ENCODE data around the gene SLC66A2. TPM values are rescaled to one million over a fixed set of nuclear protein-coding genes. Genes with fewer than 3 reads are reported as not detected.
"Not testable (repeated sequence)": the region's sequence is repeated elsewhere in the genome, so short reads cannot be mapped to it uniquely, and the experiment has no call there.

The SLC66A2 gene
- 28.1 and 41.7 TPM in 2 replicates for total RNA-seq

DNA sequence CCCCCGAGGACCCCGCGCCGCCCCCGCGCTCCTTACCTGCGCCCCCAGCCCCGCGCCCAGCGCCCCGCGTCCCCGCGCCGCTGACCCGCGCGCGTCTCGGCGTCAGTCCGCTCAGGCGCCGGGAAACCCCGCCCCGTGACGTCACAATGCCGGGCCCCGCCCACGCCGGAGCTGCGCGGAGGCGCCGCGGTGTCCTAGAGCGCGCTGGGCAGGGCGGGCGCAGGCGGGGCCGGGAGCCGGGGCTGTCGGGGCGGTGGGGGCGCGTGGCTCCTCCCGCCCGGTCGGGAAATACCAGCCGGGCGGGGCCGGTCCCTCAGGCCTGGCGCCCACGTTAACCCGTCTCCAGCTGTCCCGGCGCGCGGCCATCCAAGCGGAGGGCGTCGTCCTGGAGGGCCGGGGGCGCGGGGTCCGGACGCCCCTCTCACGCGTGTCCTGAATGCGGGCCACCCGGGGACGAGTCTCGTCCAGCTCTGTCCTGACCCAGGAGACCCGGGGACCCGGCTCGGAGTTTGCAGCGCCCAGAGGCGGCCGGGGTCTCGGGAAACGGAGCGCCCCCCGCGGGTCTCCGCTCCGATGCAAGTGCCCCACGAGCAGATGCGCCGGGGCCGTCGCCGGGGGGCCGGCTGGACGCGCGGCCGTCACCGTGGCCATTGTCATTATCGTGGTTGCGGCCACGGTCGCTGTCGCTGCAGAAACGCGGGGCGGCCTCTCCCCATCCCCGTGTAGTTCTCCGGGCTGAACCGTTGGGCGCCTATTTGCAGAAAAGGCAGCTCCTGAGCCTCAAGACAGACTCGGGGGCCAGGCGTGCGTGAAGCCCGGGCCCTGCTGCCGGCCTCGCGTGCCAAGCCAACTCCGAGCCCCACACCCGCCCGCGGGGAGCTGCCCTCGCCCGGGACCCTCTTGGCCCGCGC is at the start of gene SLC66A2:
Gene SLC66A2, minus strand, starts transcription at position 109 of the 911 bp plus-strand sequence. CDS start 727 bp downstream, outside the sequence.
- no peak for DNase-seq (ENCODE audit: low read depth)
- peak within 1 kb of the TSS; percentile 78 for H3K4me3 ChIP-seq (ENCODE audit: low read depth, low read length)
- TF ChIP-seq, protein P1, sequence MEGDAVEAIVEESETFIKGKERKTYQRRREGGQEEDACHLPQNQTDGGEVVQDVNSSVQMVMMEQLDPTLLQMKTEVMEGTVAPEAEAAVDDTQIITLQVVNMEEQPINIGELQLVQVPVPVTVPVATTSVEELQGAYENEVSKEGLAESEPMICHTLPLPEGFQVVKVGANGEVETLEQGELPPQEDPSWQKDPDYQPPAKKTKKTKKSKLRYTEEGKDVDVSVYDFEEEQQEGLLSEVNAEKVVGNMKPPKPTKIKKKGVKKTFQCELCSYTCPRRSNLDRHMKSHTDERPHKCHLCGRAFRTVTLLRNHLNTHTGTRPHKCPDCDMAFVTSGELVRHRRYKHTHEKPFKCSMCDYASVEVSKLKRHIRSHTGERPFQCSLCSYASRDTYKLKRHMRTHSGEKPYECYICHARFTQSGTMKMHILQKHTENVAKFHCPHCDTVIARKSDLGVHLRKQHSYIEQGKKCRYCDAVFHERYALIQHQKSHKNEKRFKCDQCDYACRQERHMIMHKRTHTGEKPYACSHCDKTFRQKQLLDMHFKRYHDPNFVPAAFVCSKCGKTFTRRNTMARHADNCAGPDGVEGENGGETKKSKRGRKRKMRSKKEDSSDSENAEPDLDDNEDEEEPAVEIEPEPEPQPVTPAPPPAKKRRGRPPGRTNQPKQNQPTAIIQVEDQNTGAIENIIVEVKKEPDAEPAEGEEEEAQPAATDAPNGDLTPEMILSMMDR (conservative IDR thresholded peaks at IDR 0.05; ENCODE audit: low read depth, low read length): no peak

- no peak overlapping the region for H3K4me3 ChIP-seq (ENCODE audit: low read depth, low read length)
- TF ChIP-seq, protein P1 (conservative IDR thresholded peaks at IDR 0.05; ENCODE audit: low read depth, low read length): no peak
- no peak for DNase-seq (ENCODE audit: low read depth)
These were observed 49.4 kb upstream of the SLC66A2 start for GRCh38 chr18:80000877-80001276.

GRCh38 chr18:79999701-80000100 is 48.2 kb upstream of the SLC66A2 start:
- not testable (repeated sequence) for DNase-seq (ENCODE audit: low read depth); H3K4me3 ChIP-seq (ENCODE audit: low read depth, low read length)

- H3K4me3 ChIP-seq (ENCODE audit: low read depth, low read length): no peak overlapping the region
- TF ChIP-seq, protein P1 (conservative IDR thresholded peaks at IDR 0.05; ENCODE audit: low read depth, low read length): no peak
- no peak for DNase-seq (ENCODE audit: low read depth)
These were observed 40.0 kb upstream of the SLC66A2 start for GRCh38 chr18:79991494-79991893.

DNA sequence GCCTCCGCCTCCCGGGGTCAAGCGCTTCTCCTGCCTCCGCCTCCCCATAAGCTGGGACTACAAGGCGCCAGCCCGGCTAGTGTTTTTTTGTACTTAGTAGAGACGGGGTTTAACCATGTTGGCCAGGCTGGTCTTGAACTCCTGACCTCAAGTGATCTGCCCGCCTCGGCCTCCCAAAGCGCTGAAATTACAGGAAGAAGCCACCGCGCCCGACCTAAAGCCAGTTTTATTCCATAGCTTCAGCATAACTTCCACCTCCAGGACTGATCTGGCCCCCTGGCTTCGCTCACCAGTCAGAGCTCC is 37.7 kb upstream of the SLC66A2 start:
- TF ChIP-seq, protein P1 (conservative IDR thresholded peaks at IDR 0.05; ENCODE audit: low read depth, low read length): no peak
- DNase-seq (ENCODE audit: low read depth): no peak
- peak overlapping the region; percentile 93 for H3K4me3 ChIP-seq (ENCODE audit: low read depth, low read length)

- no peak for DNase-seq (ENCODE audit: low read depth)
- TF ChIP-seq, protein P1 (conservative IDR thresholded peaks at IDR 0.05; ENCODE audit: low read depth, low read length): no peak
These were observed 37.2 kb upstream of the SLC66A2 start, which contains the start of gene TXNL4A for GRCh38 chr18:79988451-79989194. TSS of gene TXNL4A (minus strand) at chr18:79988563. CDS start at chr18:79988392, 171 bp downstream.

GRCh38 chr18:79988071-79988450 is 36.6 kb upstream of the SLC66A2 start:
- TF ChIP-seq, protein P1 (conservative IDR thresholded peaks at IDR 0.05; ENCODE audit: low read depth, low read length): peak; percentile 24
- DNase-seq (ENCODE audit: low read depth): no peak
- H3K4me3 ChIP-seq (ENCODE audit: low read depth, low read length): peak overlapping the region; percentile 93

More at GRCh38 chr18:79988451-79989194, 37.2 kb upstream of the SLC66A2 start, which contains the start of gene TXNL4A:
- peak within 1 kb of the TSS; percentile 93 for H3K4me3 ChIP-seq (ENCODE audit: low read depth, low read length)

All from epithelial cell of proximal tubule (primary cell).